Eye (tissue), 1 donor: ENCODE results near the gene RSU1.
"Not testable (repeated sequence)": the region's sequence is repeated elsewhere in the genome, so short reads cannot be mapped to it uniquely, and the experiment has no call there.

ENCODE experiments used
- DNase-seq: peaks from one replicate; pipeline ENCODE4 v3.0.0-alpha.2; 2015

The RSU1 gene

GRCh38 chr10:16817125-16818019 lies at the start of gene RSU1:
Gene RSU1 (minus strand): TSS chr10:16817424. CDS start chr10:16817081, 343 bp downstream.
- DNase-seq, result peak; percentile 100

- peak; percentile 65 for DNase-seq
These were observed 49.5 kb upstream of the RSU1 start for GRCh38 chr10:16866541-16867275.

- DNase-seq, result no peak
These were observed 48.5 kb upstream of the RSU1 start for GRCh38 chr10:16865766-16866165.

GRCh38 chr10:16863766-16864165 lies 46.5 kb upstream of the RSU1 start:
- DNase-seq, result no peak

- peak; percentile 41 for DNase-seq
These were observed 40.2 kb upstream of the RSU1 start for GRCh38 chr10:16857419-16857818.

GRCh38 chr10:16856567-16856966 lies 39.3 kb upstream of the RSU1 start:
- DNase-seq, result peak; percentile 39

GRCh38 chr10:16856092-16856491 lies 38.9 kb upstream of the RSU1 start:
- DNase-seq, result no peak

- DNase-seq, result no peak
These were observed 37.4 kb upstream of the RSU1 start for GRCh38 chr10:16854623-16855022.

GRCh38 chr10:16853809-16854208 lies 36.6 kb upstream of the RSU1 start:
- no peak for DNase-seq

- peak; percentile 77 for DNase-seq
These were observed 36.0 kb upstream of the RSU1 start for GRCh38 chr10:16853201-16853600.

- no peak for DNase-seq
These were observed 35.4 kb upstream of the RSU1 start for GRCh38 chr10:16852624-16853023.

GRCh38 chr10:16848562-16849154 lies 31.4 kb upstream of the RSU1 start:
- DNase-seq, result no peak

GRCh38 chr10:16847644-16848043 lies 30.4 kb upstream of the RSU1 start:
- DNase-seq, result no peak

- DNase-seq, result peak; percentile 47
These were observed 28.0 kb upstream of the RSU1 start for GRCh38 chr10:16845248-16845647.

GRCh38 chr10:16843252-16843870 lies 26.1 kb upstream of the RSU1 start:
- peak; percentile 89 for DNase-seq

- no peak for DNase-seq
These were observed 18.0 kb upstream of the RSU1 start for GRCh38 chr10:16835228-16835627.

- DNase-seq, result peak; percentile 40
These were observed 15.3 kb upstream of the RSU1 start for GRCh38 chr10:16832351-16833080.

- DNase-seq, result no peak
These were observed 11.5 kb upstream of the RSU1 start for GRCh38 chr10:16828701-16829175.

GRCh38 chr10:16828114-16828568 lies 10.9 kb upstream of the RSU1 start:
- DNase-seq, result peak; percentile 91

GRCh38 chr10:16827474-16827873 lies 10.2 kb upstream of the RSU1 start:
- DNase-seq, result not testable (repeated sequence)

GRCh38 chr10:16822726-16823360 lies 5.6 kb upstream of the RSU1 start:
- DNase-seq, result no peak

- no peak for DNase-seq
These were observed 4.8 kb upstream of the RSU1 start for GRCh38 chr10:16822027-16822426.
